ELR (cell line): ENCODE measurements around the gene LTBP3.

Experiments used
- DNase-seq: peaks from one replicate; pipeline ENCODE4 v3.0.0-alpha.2; 2015; ENCODE audit warnings: low read depth

Gene LTBP3

GRCh38 chr11:65506772-65507505 lies 51.2 kb downstream of the LTBP3 start:
- DNase-seq = peak; percentile 75

GRCh38 chr11:65506290-65506771 lies 51.8 kb downstream of the LTBP3 start:
- no peak for DNase-seq

GRCh38 chr11:65505466-65506289 lies 52.5 kb downstream of the LTBP3 start:
- peak; percentile 44 for DNase-seq

GRCh38 chr11:65504674-65505465 lies 53.3 kb downstream of the LTBP3 start:
- peak; percentile 37 for DNase-seq

GRCh38 chr11:65503949-65504673 lies 54.0 kb downstream of the LTBP3 start:
- DNase-seq = peak; percentile 63

GRCh38 chr11:65503368-65503948 lies 54.7 kb downstream of the LTBP3 start:
- DNase-seq = no peak

- DNase-seq = peak; percentile 71
Observed at GRCh38 chr11:65502555-65503367, 55.4 kb downstream of the LTBP3 start.

GRCh38 chr11:65502274-65502554 lies 55.9 kb downstream of the LTBP3 start:
- DNase-seq = peak; percentile 33

GRCh38 chr11:65501472-65502273 lies 56.5 kb downstream of the LTBP3 start:
- DNase-seq = peak; percentile 49

- DNase-seq = peak; percentile 43
Observed at GRCh38 chr11:65501186-65501471, 57.0 kb downstream of the LTBP3 start.

- DNase-seq = peak; percentile 69
Observed at GRCh38 chr11:65500387-65501185, 57.6 kb downstream of the LTBP3 start.

- no peak for DNase-seq
Observed at GRCh38 chr11:65499713-65500386, 58.3 kb downstream of the LTBP3 start.

- DNase-seq = peak; percentile 97
Observed at GRCh38 chr11:65498977-65499712, 59.0 kb downstream of the LTBP3 start, which contains the start of gene MALAT1. Gene MALAT1 (plus strand): TSS chr11:65499045.

GRCh38 chr11:65498727-65498976 lies 59.5 kb downstream of the LTBP3 start:
- DNase-seq = no peak

GRCh38 chr11:65498042-65498726 lies 60.0 kb downstream of the LTBP3 start:
- DNase-seq = peak; percentile 69

GRCh38 chr11:65497141-65498041 lies 60.8 kb downstream of the LTBP3 start:
- DNase-seq = peak; percentile 98
